ENCODE measurements around the gene THSD4. TPM values are rescaled to one million over a fixed set of nuclear protein-coding genes. Genes with fewer than 3 reads are reported as not detected.

THSD4 gene
- total RNA-seq, 2 donors from 2014 or later = 0.08 TPM; not detected in 1

- Mint-ChIP-seq H3K27me3 (peaks cover 8% of the 10 kb centered on the region), H3K9me3 (no peaks in the 10 kb centered on the region), H3K36me3 (ENCODE audit: low read depth) (no peaks in the 10 kb centered on the region), H3K4me1 (no peaks in the 10 kb centered on the region), H3K27ac (no peak overlapping the region), H3K4me3 (no peak overlapping the region)
- ATAC-seq (replicated peaks) = no peak
Observed at GRCh38 chr15:71458089-71458660, 342.9 kb downstream of the THSD4 start.

GRCh38 chr15:71461748-71462147 is 346.5 kb downstream of the THSD4 start:
- peaks cover 6% of the 10 kb centered on the region for H3K27me3 Mint-ChIP-seq
- H3K4me3 Mint-ChIP-seq = no peak overlapping the region

DNA sequence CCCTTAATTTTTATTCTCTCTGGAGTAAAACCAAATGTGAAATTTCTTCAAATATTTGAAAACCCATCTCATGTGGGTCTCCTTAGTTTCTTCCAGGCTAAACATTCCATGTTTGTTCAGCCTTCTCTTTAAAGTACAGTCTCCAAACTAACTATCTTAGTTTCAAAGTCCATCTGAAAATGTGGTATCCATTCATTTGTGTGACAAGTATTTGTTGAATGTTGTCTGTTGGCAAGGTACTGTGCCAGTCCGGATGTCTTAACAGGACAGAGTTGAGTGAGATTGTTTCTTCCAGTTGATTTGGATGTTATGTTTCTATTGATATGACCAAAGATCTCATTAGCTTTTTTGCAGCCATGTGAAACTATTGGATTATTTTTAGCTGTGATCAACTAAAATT is 347.4 kb downstream of the THSD4 start:
- H3K36me3 Mint-ChIP-seq (ENCODE audit: low read depth) = no peaks in the 10 kb centered on the region
- no peak for ATAC-seq (replicated peaks)
- H3K4me1 Mint-ChIP-seq = no peaks in the 10 kb centered on the region
- no peak overlapping the region for H3K4me3 Mint-ChIP-seq
- no peak overlapping the region for H3K27ac Mint-ChIP-seq
- H3K9me3 Mint-ChIP-seq = no peaks in the 10 kb centered on the region
- peaks cover 9% of the 10 kb centered on the region for H3K27me3 Mint-ChIP-seq

More at GRCh38 chr15:71461748-71462147, 346.5 kb downstream of the THSD4 start:
- no peaks in the 10 kb centered on the region for H3K36me3 Mint-ChIP-seq (ENCODE audit: low read depth)
- H3K9me3 Mint-ChIP-seq = no peaks in the 10 kb centered on the region
- no peak overlapping the region for H3K27ac Mint-ChIP-seq
- no peaks in the 10 kb centered on the region for H3K4me1 Mint-ChIP-seq
- no peak for ATAC-seq (replicated peaks)

- no peak for ATAC-seq (replicated peaks)
- peaks cover 12% of the 10 kb centered on the region for H3K27me3 Mint-ChIP-seq
- H3K4me1 Mint-ChIP-seq = no peaks in the 10 kb centered on the region
- H3K27ac Mint-ChIP-seq = no peak overlapping the region
- H3K36me3 Mint-ChIP-seq (ENCODE audit: low read depth) = no peaks in the 10 kb centered on the region
- no peak overlapping the region for H3K4me3 Mint-ChIP-seq
- no peaks in the 10 kb centered on the region for H3K9me3 Mint-ChIP-seq
Observed at GRCh38 chr15:71463156-71463665, 347.9 kb downstream of the THSD4 start.

DNA sequence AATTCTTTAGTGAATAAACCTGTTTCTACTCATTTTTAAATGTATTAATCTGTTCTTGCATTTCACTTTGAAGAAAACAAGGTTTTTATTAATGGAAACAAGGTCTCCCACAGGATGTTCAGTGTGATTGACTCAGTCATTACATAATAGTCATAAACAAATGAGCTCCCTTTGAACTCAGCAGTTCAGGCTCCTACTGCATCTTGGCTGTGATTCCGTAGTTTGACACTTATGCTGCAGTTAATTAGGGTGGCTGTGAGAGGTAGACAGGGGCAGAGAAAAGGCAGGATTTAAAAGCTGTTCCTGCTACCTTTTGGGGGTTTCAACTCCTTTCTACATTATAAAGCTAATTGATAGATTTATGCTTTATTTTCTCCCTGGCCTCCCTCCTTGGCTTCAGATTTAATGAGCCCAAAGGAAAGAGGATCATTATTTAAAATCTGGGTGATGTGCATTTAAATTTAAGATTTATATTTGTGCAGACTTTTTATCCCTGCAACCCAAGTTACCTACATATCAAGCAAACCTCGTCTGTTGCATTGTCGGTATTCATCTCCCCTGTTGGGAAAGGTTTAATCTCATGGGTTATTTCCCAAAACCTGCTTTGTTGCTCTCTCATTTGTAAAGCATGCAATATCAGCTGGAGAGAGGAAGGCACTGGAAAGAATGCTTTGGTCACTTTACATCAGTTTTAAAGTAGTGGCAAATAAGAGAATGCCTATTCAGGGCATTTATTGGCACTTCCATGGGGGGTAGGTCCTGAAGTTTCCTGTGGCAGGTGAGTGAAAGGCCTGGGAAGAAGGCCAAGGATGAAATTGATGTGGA is 350.1 kb downstream of the THSD4 start:
- no peaks in the 10 kb centered on the region for H3K36me3 Mint-ChIP-seq (ENCODE audit: low read depth)
- H3K27me3 Mint-ChIP-seq = peaks cover 13% of the 10 kb centered on the region
- H3K9me3 Mint-ChIP-seq = no peaks in the 10 kb centered on the region
- no peak overlapping the region for H3K27ac Mint-ChIP-seq
- ATAC-seq (replicated peaks) = no peak
- H3K4me1 Mint-ChIP-seq = no peaks in the 10 kb centered on the region
- H3K4me3 Mint-ChIP-seq = no peak overlapping the region

GRCh38 chr15:71468715-71469114 is 353.4 kb downstream of the THSD4 start:
- no peak for ATAC-seq (replicated peaks)
- no peak overlapping the region for H3K4me3 Mint-ChIP-seq
- no peaks in the 10 kb centered on the region for H3K4me1 Mint-ChIP-seq
- H3K27me3 Mint-ChIP-seq = peaks cover 13% of the 10 kb centered on the region
- no peaks in the 10 kb centered on the region for H3K36me3 Mint-ChIP-seq (ENCODE audit: low read depth)
- no peak overlapping the region for H3K27ac Mint-ChIP-seq
- H3K9me3 Mint-ChIP-seq = no peaks in the 10 kb centered on the region

DNA sequence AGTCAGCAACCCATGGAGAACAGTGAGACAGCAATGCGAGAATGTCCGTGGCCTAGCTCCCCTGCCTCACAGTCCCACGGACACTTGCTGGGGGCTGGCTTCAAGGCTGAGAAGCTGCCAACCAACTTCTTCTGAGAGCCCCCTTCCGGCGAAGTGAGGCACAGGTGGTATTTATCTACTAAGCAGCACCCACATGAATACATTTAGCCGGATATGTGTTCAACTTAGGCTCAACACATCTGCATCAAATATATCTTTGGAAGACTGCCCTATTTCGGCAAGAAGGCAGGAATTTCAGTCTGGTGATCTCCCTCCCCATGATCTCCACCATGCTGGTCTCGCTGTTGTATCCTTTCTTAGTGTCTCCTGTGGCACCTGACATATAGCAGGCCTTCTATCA is 354.1 kb downstream of the THSD4 start:
- Mint-ChIP-seq H3K4me1 (no peaks in the 10 kb centered on the region), H3K27me3 (peaks cover 14% of the 10 kb centered on the region), H3K36me3 (ENCODE audit: low read depth) (no peaks in the 10 kb centered on the region), H3K9me3 (no peaks in the 10 kb centered on the region), H3K27ac (no peak overlapping the region), H3K4me3 (no peak overlapping the region)
- no peak for ATAC-seq (replicated peaks)

DNA sequence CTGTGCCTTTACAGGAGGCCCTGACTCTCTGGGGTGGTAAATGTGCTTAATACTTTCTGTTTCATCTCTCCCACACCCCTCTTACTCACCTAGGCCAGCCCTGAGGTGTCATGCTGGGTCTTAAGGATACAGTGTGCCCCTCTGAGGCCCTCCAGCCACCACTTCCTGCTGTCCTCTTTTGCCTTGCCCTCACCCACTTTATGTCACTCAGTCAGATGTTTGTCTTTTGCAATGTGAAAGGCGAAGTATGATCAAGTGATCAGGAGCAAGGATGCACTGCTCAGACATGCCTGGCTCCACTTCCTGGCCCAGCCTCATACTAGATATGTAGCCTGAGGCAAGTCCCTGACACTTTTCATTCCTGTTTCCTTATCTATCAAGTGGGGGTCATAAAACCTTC is 356.1 kb downstream of the THSD4 start:
- Mint-ChIP-seq H3K4me1 (no peaks in the 10 kb centered on the region), H3K27me3 (peaks cover 18% of the 10 kb centered on the region), H3K36me3 (ENCODE audit: low read depth) (no peaks in the 10 kb centered on the region), H3K9me3 (no peaks in the 10 kb centered on the region), H3K4me3 (no peak overlapping the region), H3K27ac (no peak overlapping the region)
- peak; percentile 60 for ATAC-seq (replicated peaks)

GRCh38 chr15:71472566-71472965 is 357.3 kb downstream of the THSD4 start:
- no peak for ATAC-seq (replicated peaks)
- no peaks in the 10 kb centered on the region for H3K4me1 Mint-ChIP-seq
- peaks cover 15% of the 10 kb centered on the region for H3K27me3 Mint-ChIP-seq
- H3K36me3 Mint-ChIP-seq (ENCODE audit: low read depth) = no peaks in the 10 kb centered on the region
- H3K27ac Mint-ChIP-seq = no peak overlapping the region
- H3K9me3 Mint-ChIP-seq = no peaks in the 10 kb centered on the region
- H3K4me3 Mint-ChIP-seq = no peak overlapping the region

GRCh38 chr15:71473751-71474150 is 358.5 kb downstream of the THSD4 start:
- H3K4me3 Mint-ChIP-seq = no peak overlapping the region
- no peaks in the 10 kb centered on the region for H3K4me1 Mint-ChIP-seq
- H3K9me3 Mint-ChIP-seq = no peaks in the 10 kb centered on the region
- no peak for ATAC-seq (replicated peaks)
- no peaks in the 10 kb centered on the region for H3K36me3 Mint-ChIP-seq (ENCODE audit: low read depth)
- no peak overlapping the region for H3K27ac Mint-ChIP-seq
- H3K27me3 Mint-ChIP-seq = peaks cover 12% of the 10 kb centered on the region

GRCh38 chr15:71476823-71477222 is 361.6 kb downstream of the THSD4 start:
- no peaks in the 10 kb centered on the region for H3K36me3 Mint-ChIP-seq (ENCODE audit: low read depth)
- H3K27ac Mint-ChIP-seq = no peak overlapping the region
- ATAC-seq (replicated peaks) = no peak
- H3K4me1 Mint-ChIP-seq = no peaks in the 10 kb centered on the region
- H3K27me3 Mint-ChIP-seq = peaks cover 15% of the 10 kb centered on the region
- H3K9me3 Mint-ChIP-seq = no peaks in the 10 kb centered on the region
- H3K4me3 Mint-ChIP-seq = no peak overlapping the region

GRCh38 chr15:71480556-71480955 is 365.3 kb downstream of the THSD4 start:
- Mint-ChIP-seq H3K4me1 (no peaks in the 10 kb centered on the region), H3K4me3 (no peak overlapping the region), H3K9me3 (no peaks in the 10 kb centered on the region), H3K36me3 (ENCODE audit: low read depth) (no peaks in the 10 kb centered on the region), H3K27ac (no peak overlapping the region), H3K27me3 (peaks cover 17% of the 10 kb centered on the region)
- ATAC-seq (replicated peaks) = no peak

GRCh38 chr15:71484080-71484479 is 368.8 kb downstream of the THSD4 start:
- Mint-ChIP-seq H3K9me3 (no peaks in the 10 kb centered on the region), H3K4me1 (no peaks in the 10 kb centered on the region), H3K27ac (no peak overlapping the region), H3K4me3 (no peak overlapping the region), H3K27me3 (peaks cover 25% of the 10 kb centered on the region), H3K36me3 (ENCODE audit: low read depth) (no peaks in the 10 kb centered on the region)
- ATAC-seq (replicated peaks) = no peak

- H3K27me3 Mint-ChIP-seq = peaks cover 25% of the 10 kb centered on the region
- H3K4me1 Mint-ChIP-seq = no peaks in the 10 kb centered on the region
- H3K4me3 Mint-ChIP-seq = no peak overlapping the region
- no peak for ATAC-seq (replicated peaks)
- H3K9me3 Mint-ChIP-seq = no peaks in the 10 kb centered on the region
- H3K36me3 Mint-ChIP-seq (ENCODE audit: low read depth) = no peaks in the 10 kb centered on the region
- H3K27ac Mint-ChIP-seq = no peak overlapping the region
Observed at GRCh38 chr15:71485094-71485693, 369.9 kb downstream of the THSD4 start.

GRCh38 chr15:71489570-71489969 is 374.3 kb downstream of the THSD4 start:
- Mint-ChIP-seq H3K4me3 (no peak overlapping the region), H3K27me3 (peaks cover 19% of the 10 kb centered on the region), H3K9me3 (no peaks in the 10 kb centered on the region), H3K36me3 (ENCODE audit: low read depth) (no peaks in the 10 kb centered on the region), H3K4me1 (no peaks in the 10 kb centered on the region), H3K27ac (no peak overlapping the region)
- no peak for ATAC-seq (replicated peaks)

Data from activated T-helper 17 cell treated with anti-CD3 and anti-CD28 coated beads, Interleukin-2, amount 50 U/mL, for 72 hours (primary cell).